SK-N-SH (cell line): ENCODE measurements around the gene SPATA33. TPM values are rescaled to one million over a fixed set of nuclear protein-coding genes. Genes with fewer than 3 reads are reported as not detected.

ENCODE experiments used
- CTCF ChIA-PET: fragments of 300-600, 350-600 bp; formaldehyde crosslinking; extraction: SDS; loops from one replicate; lab custom pipeline; 2021; lab: Yijun Ruan, JAX
- POLR2A ChIA-PET: fragments of 350-600 bp; sonication (Branson Sonifier 250); formaldehyde crosslinking; extraction: SDS; loops from one replicate; lab custom pipeline; 2020; ENCODE audit warnings: antibody characterized with exemption, inconsistent platforms; lab: Yijun Ruan, JAX
- DNase-seq: peaks from one replicate; pipeline ENCODE4 v3.0.0; 2012
- H2AFZ ChIP-seq: fragments of 200-600 bp; sonication (generic); 2 replicates; pipeline ENCODE4 v1.8.1; 2016; ENCODE audit warnings: antibody characterized with exemption, mild to moderate bottlenecking, low read depth
- H3F3A ChIP-seq: fragments of 200-600 bp; sonication (generic); replicated peaks from 2 replicates; pipeline ENCODE3; 2016; ENCODE audit warnings: antibody characterized with exemption, mild to moderate bottlenecking; ENCODE audit not compliant: insufficient read depth
- H3K27ac ChIP-seq, 2 experiments: fragments of 200-500 bp in 1 of 2; fragments of 200-600 bp in 1 of 2; sonication (Bioruptor generic) in 1 of 2; sonication (generic), shearing (Covaris generic) in 1 of 2; 2 replicates each; pipeline versions ENCODE4 v1.5.1 to v1.6.1; 2014 to 2016; ENCODE audit warnings: low read depth in 2 of 2, inconsistent platforms in 1 of 2, low read length in 1 of 2, mild to moderate bottlenecking in 1 of 2, mixed read lengths in 1 of 2
- H3K27me3 ChIP-seq: fragments of 200-600 bp; sonication (generic), shearing (Covaris generic); 2 replicates; pipeline ENCODE4 v1.6.1; 2016; ENCODE audit warnings: mixed run types; ENCODE audit not compliant: insufficient read depth
- H3K36me3 ChIP-seq, 2 experiments: fragments of 200-500 bp in 1 of 2; fragments of 200-600 bp in 1 of 2; sonication (Bioruptor generic) in 1 of 2; sonication (generic) in 1 of 2; replicated peaks in 1 of 2; 2 replicates each; pipeline versions ENCODE3 to v1.5.1; 2014 to 2016; ENCODE audit warnings: low read length in 1 of 2, mild to moderate bottlenecking in 1 of 2; ENCODE audit not compliant: insufficient read depth in 2 of 2, control insufficient read depth in 1 of 2
- H3K4me1 ChIP-seq, 2 experiments: fragments of 200-500 bp in 1 of 2; fragments of 200-600 bp in 1 of 2; sonication (Bioruptor generic) in 1 of 2; sonication (generic), shearing (Covaris generic) in 1 of 2; 2 replicates each; pipeline versions ENCODE4 v1.5.1 to v1.6.1; 2014 to 2016; ENCODE audit warnings: low read depth in 1 of 2, low read length in 1 of 2, mixed run types in 1 of 2; ENCODE audit not compliant: insufficient read depth in 2 of 2, control insufficient read depth in 1 of 2
- H3K4me2 ChIP-seq: fragments of 200-600 bp; sonication (generic), shearing (Covaris generic); 2 replicates; pipeline ENCODE4 v1.6.1; 2017; ENCODE audit warnings: mixed run types
- H3K4me3 ChIP-seq, 2 experiments: fragments of 200-500 bp in 1 of 2; fragments of 200-600 bp in 1 of 2; sonication (Bioruptor generic) in 1 of 2; sonication (generic), shearing (Covaris generic) in 1 of 2; 2 replicates each; pipeline versions ENCODE4 v1.5.1 to v1.8.1; 2014 to 2016; ENCODE audit warnings: low read depth in 2 of 2, inconsistent platforms in 1 of 2, low read length in 1 of 2, mild to moderate bottlenecking in 1 of 2, mixed read lengths in 1 of 2, moderate library complexity in 1 of 2
- H3K79me2 ChIP-seq: fragments of 200-600 bp; sonication (generic); 2 replicates; pipeline ENCODE4 v1.8.1; 2017; ENCODE audit warnings: mild to moderate bottlenecking; ENCODE audit not compliant: insufficient read depth
- H3K9ac ChIP-seq: fragments of 200-600 bp; sonication (generic); 2 replicates; pipeline ENCODE4 v1.6.1; 2017; ENCODE audit warnings: mixed run types
- H3K9me2 ChIP-seq: fragments of 200-600 bp; sonication (generic); 2 replicates; pipeline ENCODE4 v1.6.1; 2017; ENCODE audit warnings: mixed run types
- H3K9me3 ChIP-seq: fragments of 200-600 bp; sonication (generic); 2 replicates; pipeline ENCODE4 v1.6.1; 2017; ENCODE audit warnings: mixed run types, mild to moderate bottlenecking, moderate library complexity
- H4K20me1 ChIP-seq: fragments of 200-600 bp; sonication (generic); 2 replicates; pipeline ENCODE4 v1.6.1; 2017; ENCODE audit warnings: mild to moderate bottlenecking, mixed run types; ENCODE audit not compliant: insufficient read depth
- CHD2 ChIP-seq: fragments of 150-350 bp; IDR thresholded peaks from 2 replicates; pipeline ENCODE4 v1.6.1; 2018; ENCODE audit warnings: low read length; ENCODE audit not compliant: partially characterized antibody
- CTCF ChIP-seq: fragments of 200-600 bp; sonication (generic); IDR thresholded peaks from 2 replicates; pipeline ENCODE4 v1.6.1; 2017; ENCODE audit warnings: antibody characterized with exemption, mild to moderate bottlenecking, moderate library complexity
- ELF1 ChIP-seq: IDR thresholded peaks from 2 replicates; pipeline ENCODE4 v1.4.0; 2012
- EP300 ChIP-seq, 2 experiments: IDR thresholded peaks; 2 replicates each; pipeline versions ENCODE4 v1.4.0 to v1.6.1; 2012; ENCODE audit warnings: borderline replicate concordance in 1 of 2, low read depth in 1 of 2, low read length in 1 of 2
- EZH2phosphoT487 ChIP-seq: fragments of 200-600 bp; sonication (generic); IDR thresholded peaks from 2 replicates; pipeline ENCODE4 v1.6.1; 2017; ENCODE audit warnings: low read depth, mixed run types, mild to moderate bottlenecking, antibody characterized with exemption, moderate library complexity, borderline replicate concordance
- FOXJ3 ChIP-seq: sonication (generic); formaldehyde crosslinking; IDR thresholded peaks from 2 replicates; pipeline ENCODE4 v1.5.1; 2020; ENCODE audit warnings: mild to moderate bottlenecking, missing genetic modification reagents
- FOXM1 ChIP-seq: IDR thresholded peaks from 2 replicates; pipeline ENCODE4 v1.4.0; 2012; ENCODE audit warnings: low read depth, mild to moderate bottlenecking
- GABPA ChIP-seq: IDR thresholded peaks from 2 replicates; pipeline ENCODE4 v1.4.0; 2012; ENCODE audit warnings: low read depth, mild to moderate bottlenecking
- GATA2 ChIP-seq: sonication (generic); formaldehyde crosslinking; IDR thresholded peaks from 2 replicates; pipeline ENCODE4 v1.5.0; 2020; ENCODE audit warnings: mild to moderate bottlenecking, missing genetic modification reagents
- JUND ChIP-seq: IDR thresholded peaks from 2 replicates; pipeline ENCODE4 v1.4.0; 2012
- MEF2A ChIP-seq: IDR thresholded peaks from 2 replicates; pipeline ENCODE4 v1.4.0; 2012; ENCODE audit warnings: low read depth, borderline replicate concordance
- NRF1 ChIP-seq: IDR thresholded peaks from 2 replicates; pipeline ENCODE4 v1.6.1; 2012; ENCODE audit warnings: low read depth, mild to moderate bottlenecking, low read length
- PBX3 ChIP-seq: IDR thresholded peaks from 2 replicates; pipeline ENCODE4; 2012
- POLR2AphosphoS5 ChIP-seq: IDR thresholded peaks from 2 replicates; pipeline ENCODE4 v1.6.1; 2012; ENCODE audit warnings: low read depth, low read length
- RAD21 ChIP-seq: IDR thresholded peaks from 2 replicates; pipeline ENCODE4 v1.6.1; 2012; ENCODE audit warnings: mild to moderate bottlenecking, low read length
- RFX5 ChIP-seq: IDR thresholded peaks from 2 replicates; pipeline ENCODE4 v1.6.1; 2012; ENCODE audit warnings: mild to moderate bottlenecking, improper control_type of control experiment, low read length
- SMC3 ChIP-seq: IDR thresholded peaks from 2 replicates; pipeline ENCODE4 v1.6.1; 2012; ENCODE audit warnings: low read depth, low read length, improper control_type of control experiment
- TCF12 ChIP-seq: IDR thresholded peaks from 2 replicates; pipeline ENCODE4 v1.4.0; 2012
- USF2 ChIP-seq: fragments of 150-350 bp; IDR thresholded peaks from 2 replicates; pipeline ENCODE4 v1.6.1; 2017; ENCODE audit warnings: antibody characterized with exemption, low read length, low read depth, borderline replicate concordance
- WGBS: methylation state at CpG from one replicate; pipeline ENCODE4 v1.1.6; 2017; ENCODE audit warnings: low lambda C conversion rate; 5-methylcytosine and 5-hydroxymethylcytosine counted together
- polyA plus RNA-seq, 3 experiments: library from polyadenylated mRNA; depleted of rRNA; stranded (reverse); fragments of >200 nt; gene quantifications; 2 replicates each; pipeline ENCODE4 v1.2.3, GENCODE V29; 2012

SPATA33 gene
- polyA plus RNA-seq, 1 of the 3 experiments (the other 2 are of a cell fraction): 7.2 TPM

- 95% methylated on average over 12 of the region's 19 CpGs for whole genome bisulfite sequencing
- H3K9ac ChIP-seq: no peak within 1 kb of the TSS
- H3K4me2 ChIP-seq: no peak within 1 kb of the TSS
- H3F3A ChIP-seq: peaks cover 9% of the 10 kb centered on the region
- H3K36me3 ChIP-seq: no peaks in the 10 kb centered on the region
- POLR2A ChIA-PET: no interaction called here
- CTCF ChIA-PET: interaction anchor here (0.6 to 6.3 kb wide), 7 partner anchors 10 to 87 kb away, joined by 3 to 44 read pairs (median 11); no protein-coding TSS in a partner anchor
- H3K4me1 ChIP-seq: peaks cover 0 to 5% of the 10 kb centered on the region in 2 experiments; a peak in 1 of 4 replicates
- H3K27ac ChIP-seq: no peak within 1 kb of the TSS
- no peaks in the 10 kb centered on the region for H3K27me3 ChIP-seq
- H4K20me1 ChIP-seq: no peaks in the 10 kb centered on the region
- H3K4me3 ChIP-seq: no peak within 1 kb of the TSS
- H2AFZ ChIP-seq: no peak within 1 kb of the TSS
- H3K79me2 ChIP-seq: no peaks in the 10 kb centered on the region
- TF ChIP-seq FOXM1 (no peak), MEF2A (no peak), ELF1 (no peak), GABPA (no peak), GATA2 (CRISPR knock-in tag) (no peak), JUND (no peak), RFX5 (no peak), FOXJ3 (CRISPR knock-in tag) (no peak), USF2 (no peak)
- H3K9me2 ChIP-seq: no peaks in the 10 kb centered on the region
- DNase-seq: no peak
- H3K9me3 ChIP-seq: no peaks in the 10 kb centered on the region
Observed at GRCh38 chr16:89613231-89613953, 44.2 kb upstream of the SPATA33 start, which contains the start of gene DPEP1. DPEP1 (plus strand) TSS chr16:89613642; CDS start chr16:89630411, 16,769 bp downstream.

GRCh38 chr16:89613954-89614459 is 43.6 kb upstream of the SPATA33 start:
- no peaks in the 10 kb centered on the region; a peak in 1 of 4 replicates for H3K4me1 ChIP-seq
- no peak for DNase-seq
- no peaks in the 10 kb centered on the region for H3K79me2 ChIP-seq
- ChIA-PET POLR2A (no interaction called here), CTCF (interaction anchor here (0.7 to 6.3 kb wide), 10 partner anchors 9 to 86 kb away, joined by 3 to 44 read pairs (median 9); no protein-coding TSS in a partner anchor)
- no peak overlapping the region for H3K27ac ChIP-seq
- H3K9me2 ChIP-seq: no peaks in the 10 kb centered on the region
- no peaks in the 10 kb centered on the region for H3K27me3 ChIP-seq
- no peak overlapping the region for H3K9ac ChIP-seq
- H3F3A ChIP-seq: peaks cover 12% of the 10 kb centered on the region
- H3K4me3 ChIP-seq: no peak overlapping the region
- TF ChIP-seq RFX5 (no peak), CHD2 (no peak), EP300 (IDR thresholded peaks at IDR 0.05; ENCODE audit: borderline replicate concordance in 1 of 2, low read depth in 1 of 2, low read length in 1 of 2) (no peak), POLR2AphosphoS5 (no peak), FOXJ3 (CRISPR knock-in tag) (no peak), EZH2phosphoT487 (no peak), TCF12 (no peak), SMC3 (no peak), PBX3 (no peak), ELF1 (no peak), JUND (no peak), USF2 (no peak), GATA2 (CRISPR knock-in tag) (no peak), RAD21 (no peak), NRF1 (no peak), CTCF (no peak)
- H3K9me3 ChIP-seq: no peaks in the 10 kb centered on the region
- 88% methylated on average over 15 of the region's 22 CpGs for WGBS
- no peaks in the 10 kb centered on the region for H4K20me1 ChIP-seq
- H2AFZ ChIP-seq: no peak overlapping the region
- H3K4me2 ChIP-seq: no peak overlapping the region
- H3K36me3 ChIP-seq: no peaks in the 10 kb centered on the region
